GM19193 (cell line): ENCODE results near the gene INTS12.

Experiments used
- POLR2A ChIP-seq: IDR thresholded peaks from 4 replicates; pipeline ENCODE4 v1.6.1; 2011; ENCODE audit not compliant: insufficient read depth, insufficient read length; ENCODE audit errors: extremely low read depth

INTS12 gene

GRCh38 chr4:105707782-105708180, 708 bp downstream of the INTS12 start:
- no peak for TF ChIP-seq POLR2A

- TF ChIP-seq POLR2A: no peak
These were observed 9.9 kb downstream of the INTS12 start for GRCh38 chr4:105698607-105699006.

GRCh38 chr4:105686571-105686970, 21.9 kb downstream of the INTS12 start:
- TF ChIP-seq POLR2A: no peak

GRCh38 chr4:105683038-105683437, 25.5 kb downstream of the INTS12 start:
- no peak for TF ChIP-seq POLR2A

- no peak for TF ChIP-seq POLR2A
These were observed 29.3 kb downstream of the INTS12 start for GRCh38 chr4:105679186-105679585.

GRCh38 chr4:105677709-105678108, 30.8 kb downstream of the INTS12 start:
- TF ChIP-seq POLR2A: no peak

- TF ChIP-seq POLR2A: no peak
These were observed 34.5 kb downstream of the INTS12 start for GRCh38 chr4:105674011-105674410.

GRCh38 chr4:105671301-105671700, 37.2 kb downstream of the INTS12 start:
- no peak for TF ChIP-seq POLR2A

GRCh38 chr4:105670684-105671083, 37.8 kb downstream of the INTS12 start:
- no peak for TF ChIP-seq POLR2A

GRCh38 chr4:105666693-105667092, 41.8 kb downstream of the INTS12 start:
- no peak for TF ChIP-seq POLR2A

- TF ChIP-seq POLR2A: no peak
These were observed 45.4 kb downstream of the INTS12 start for GRCh38 chr4:105662935-105663675.

- no peak for TF ChIP-seq POLR2A
These were observed 47.5 kb downstream of the INTS12 start for GRCh38 chr4:105661028-105661427.

- no peak for TF ChIP-seq POLR2A
These were observed 49.3 kb downstream of the INTS12 start for GRCh38 chr4:105659190-105659589.

- TF ChIP-seq POLR2A: no peak
These were observed 51.2 kb downstream of the INTS12 start for GRCh38 chr4:105657117-105657765.

GRCh38 chr4:105652286-105652888, 56.1 kb downstream of the INTS12 start:
- no peak for TF ChIP-seq POLR2A

GRCh38 chr4:105651884-105652283, 56.6 kb downstream of the INTS12 start:
- TF ChIP-seq POLR2A: no peak

GRCh38 chr4:105650190-105650589, 58.3 kb downstream of the INTS12 start:
- no peak for TF ChIP-seq POLR2A

GRCh38 chr4:105645440-105645839, 63.0 kb downstream of the INTS12 start:
- TF ChIP-seq POLR2A: no peak
